Peyer's patch (tissue), 4 donors: ENCODE data around the gene ZNF628.

Experiments used
- POLR2A ChIP-seq, 2 donors: fragments of 450-650 bp; IDR thresholded peaks; one replicate each; pipeline ENCODE4 v1.5.1; 2017; ENCODE audit warnings: antibody characterized with exemption in 2 of 2, mild to moderate bottlenecking in 2 of 2, moderate library complexity in 2 of 2
- TF ChIP-seq, protein P1 (sequence below), 6 experiments: fragments of 450-650 bp in 4 of 6; fragments of 200-600 bp in 2 of 6; sonication (generic) in 1 of 6; IDR thresholded peaks; one replicate each; pipeline ENCODE4 v1.5.1; 2017 to 2019; ENCODE audit warnings: antibody characterized with exemption in 6 of 6, mild to moderate bottlenecking in 3 of 6, moderate library complexity in 1 of 6

DNA sequence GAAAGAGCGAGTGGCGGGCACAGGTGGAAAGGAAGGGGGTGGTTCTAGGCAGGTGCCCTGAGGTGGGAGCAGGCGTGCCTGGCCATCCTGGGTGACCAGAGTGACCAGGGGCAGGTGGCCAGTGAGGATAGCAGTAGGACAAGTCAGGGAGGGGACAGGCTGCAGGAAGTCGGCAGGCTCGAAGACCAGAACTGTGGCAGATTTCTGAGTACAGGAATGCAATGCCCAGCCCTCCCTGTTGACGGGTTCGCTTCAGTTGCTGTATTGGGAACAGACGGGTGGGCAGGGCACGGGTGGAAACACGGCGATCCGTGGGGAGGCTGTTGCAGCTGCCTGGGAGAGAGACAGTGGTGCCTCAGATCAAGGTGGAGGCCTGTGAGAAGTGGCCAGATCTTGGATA, 1.9 kb downstream of the ZNF628 start:
- TF ChIP-seq, protein P1, sequence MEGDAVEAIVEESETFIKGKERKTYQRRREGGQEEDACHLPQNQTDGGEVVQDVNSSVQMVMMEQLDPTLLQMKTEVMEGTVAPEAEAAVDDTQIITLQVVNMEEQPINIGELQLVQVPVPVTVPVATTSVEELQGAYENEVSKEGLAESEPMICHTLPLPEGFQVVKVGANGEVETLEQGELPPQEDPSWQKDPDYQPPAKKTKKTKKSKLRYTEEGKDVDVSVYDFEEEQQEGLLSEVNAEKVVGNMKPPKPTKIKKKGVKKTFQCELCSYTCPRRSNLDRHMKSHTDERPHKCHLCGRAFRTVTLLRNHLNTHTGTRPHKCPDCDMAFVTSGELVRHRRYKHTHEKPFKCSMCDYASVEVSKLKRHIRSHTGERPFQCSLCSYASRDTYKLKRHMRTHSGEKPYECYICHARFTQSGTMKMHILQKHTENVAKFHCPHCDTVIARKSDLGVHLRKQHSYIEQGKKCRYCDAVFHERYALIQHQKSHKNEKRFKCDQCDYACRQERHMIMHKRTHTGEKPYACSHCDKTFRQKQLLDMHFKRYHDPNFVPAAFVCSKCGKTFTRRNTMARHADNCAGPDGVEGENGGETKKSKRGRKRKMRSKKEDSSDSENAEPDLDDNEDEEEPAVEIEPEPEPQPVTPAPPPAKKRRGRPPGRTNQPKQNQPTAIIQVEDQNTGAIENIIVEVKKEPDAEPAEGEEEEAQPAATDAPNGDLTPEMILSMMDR (IDR thresholded peaks at IDR 0.05): no peak
- TF ChIP-seq POLR2A (IDR thresholded peaks at IDR 0.05): no peak
